Measurements from ENCODE around the gene ARPC2. TPM values are rescaled to one million over a fixed set of nuclear protein-coding genes. Genes with fewer than 3 reads are reported as not detected.

The ARPC2 gene
- total RNA-seq, 2 experiments from 2014 or later, result 448 to 452 TPM

DNA sequence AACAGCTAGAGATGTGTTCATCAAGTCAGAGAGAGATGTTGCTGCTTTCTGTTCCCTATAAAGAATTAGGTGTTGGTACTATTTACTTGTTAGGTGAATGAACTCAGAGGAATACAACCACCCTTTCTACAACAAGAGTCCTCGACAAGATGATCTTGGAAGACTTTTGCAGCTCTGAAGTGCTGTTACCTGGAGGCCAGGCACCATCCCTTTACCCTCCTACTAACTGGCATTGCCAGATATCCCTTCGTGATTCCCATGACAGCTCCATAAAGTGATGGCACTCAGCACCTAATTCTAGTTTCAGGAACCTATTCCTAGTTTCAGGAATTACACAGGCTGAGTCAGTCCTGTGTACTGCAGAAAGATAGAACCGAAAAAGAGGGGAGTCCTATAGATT, 9.9 kb downstream of the ARPC2 start:
- Mint-ChIP-seq H3K4me1 (ENCODE audit: low read depth) (peaks cover 86% of the 10 kb centered on the region), H3K9me3 (no peaks in the 10 kb centered on the region), H3K27me3 (no peaks in the 10 kb centered on the region), H3K4me3 (peak overlapping the region; percentile 16), H3K27ac (peak overlapping the region; percentile 96), H3K36me3 (ENCODE audit: low read depth) (peaks cover 92% of the 10 kb centered on the region)
- Histone ChIP-seq H3K27me3 (ENCODE audit: control insufficient read depth in 1 of 2, insufficient read depth in 2 of 2, low read length in 2 of 2) (no peaks in the 10 kb centered on the region), H3K4me1 (ENCODE audit: insufficient read depth, low read length) (peaks cover 88% of the 10 kb centered on the region), H3K4me3 (ENCODE audit: low read length) (no peak overlapping the region), H3K9me3 (ENCODE audit: control insufficient read depth in 1 of 2, insufficient read depth in 1 of 2, low read length in 2 of 2) (no peaks in the 10 kb centered on the region), H3K27ac (ENCODE audit: low read depth in 1 of 2, low read length in 2 of 2) (no peak overlapping the region), H3K36me3 (ENCODE audit: insufficient read depth, low read length) (peaks cover 82% of the 10 kb centered on the region)
- DNase-seq (no peak), ATAC-seq (ENCODE audit: poor library complexity) (no peak)
- ChIA-PET POLR2A (interaction anchor here (0.6 to 7.8 kb wide), 5 partner anchors 9 to 57 kb away, joined by 3 to 64 read pairs (median 5); partner anchors contain the start of genes AAMP, ARPC2, GPBAR1 and PNKD), CTCF (no interaction called here)
- intact Hi-C loops (cut with DNase I, micrococcal nuclease), result loop anchor here in 1 of 2 experiments (5.0 kb wide), 1 partner anchor 40 kb away; no protein-coding TSS in a partner anchor
- TF ChIP-seq, protein P1, sequence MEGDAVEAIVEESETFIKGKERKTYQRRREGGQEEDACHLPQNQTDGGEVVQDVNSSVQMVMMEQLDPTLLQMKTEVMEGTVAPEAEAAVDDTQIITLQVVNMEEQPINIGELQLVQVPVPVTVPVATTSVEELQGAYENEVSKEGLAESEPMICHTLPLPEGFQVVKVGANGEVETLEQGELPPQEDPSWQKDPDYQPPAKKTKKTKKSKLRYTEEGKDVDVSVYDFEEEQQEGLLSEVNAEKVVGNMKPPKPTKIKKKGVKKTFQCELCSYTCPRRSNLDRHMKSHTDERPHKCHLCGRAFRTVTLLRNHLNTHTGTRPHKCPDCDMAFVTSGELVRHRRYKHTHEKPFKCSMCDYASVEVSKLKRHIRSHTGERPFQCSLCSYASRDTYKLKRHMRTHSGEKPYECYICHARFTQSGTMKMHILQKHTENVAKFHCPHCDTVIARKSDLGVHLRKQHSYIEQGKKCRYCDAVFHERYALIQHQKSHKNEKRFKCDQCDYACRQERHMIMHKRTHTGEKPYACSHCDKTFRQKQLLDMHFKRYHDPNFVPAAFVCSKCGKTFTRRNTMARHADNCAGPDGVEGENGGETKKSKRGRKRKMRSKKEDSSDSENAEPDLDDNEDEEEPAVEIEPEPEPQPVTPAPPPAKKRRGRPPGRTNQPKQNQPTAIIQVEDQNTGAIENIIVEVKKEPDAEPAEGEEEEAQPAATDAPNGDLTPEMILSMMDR (IDR thresholded peaks at IDR 0.05), result no peak

DNA sequence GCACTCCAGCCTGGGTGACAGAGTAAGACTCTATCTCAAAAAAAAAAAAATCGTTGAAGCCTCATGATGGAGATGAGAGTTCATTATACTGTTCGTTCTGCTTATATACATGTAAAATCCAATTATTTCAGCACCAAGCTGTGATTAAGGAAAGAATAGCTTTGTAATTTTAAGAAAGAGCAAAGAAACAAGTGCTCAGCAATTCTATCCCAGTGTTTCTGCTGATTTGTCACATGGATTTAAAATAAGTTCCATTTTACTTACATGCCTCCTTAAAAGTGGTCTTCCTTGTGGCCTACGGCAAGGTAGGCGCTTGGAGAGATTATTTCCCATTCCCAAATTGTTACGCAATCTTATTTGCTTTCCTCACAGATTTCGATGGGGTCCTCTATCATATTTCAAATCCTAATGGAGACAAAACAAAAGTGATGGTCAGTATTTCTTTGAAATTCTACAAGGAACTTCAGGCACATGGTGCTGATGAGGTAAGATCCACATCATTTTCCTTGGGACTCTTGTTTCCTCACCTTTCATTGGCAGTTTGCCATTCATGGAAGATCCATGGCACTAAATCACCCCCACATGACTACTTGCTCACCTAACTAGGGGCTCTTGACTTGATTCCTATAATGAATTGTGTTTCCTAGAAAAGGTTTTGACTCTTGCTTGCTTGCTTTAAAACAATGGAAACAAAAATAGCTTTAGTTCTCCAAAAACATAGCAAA, 11.5 kb downstream of the ARPC2 start:
- ChIA-PET POLR2A (interaction anchor here (0.6 to 7.8 kb wide), 8 partner anchors 10 to 46 kb away, joined by 3 to 64 read pairs (median 4); partner anchors contain the start of genes AAMP, ARPC2 and PNKD), CTCF (interaction anchor here (1.1 to 1.6 kb wide), 4 partner anchors 29 to 482 kb away, joined by 3 to 8 read pairs (median 3); partner anchors contain the start of genes AAMP, PNKD and TMBIM1)
- H3K27me3 ChIP-seq (ENCODE audit: control insufficient read depth in 1 of 2, insufficient read depth in 2 of 2, low read length in 2 of 2), result no peaks in the 10 kb centered on the region
- H3K4me1 Mint-ChIP-seq (ENCODE audit: low read depth), result peaks cover 78% of the 10 kb centered on the region
- H3K9me3 ChIP-seq (ENCODE audit: control insufficient read depth in 1 of 2, insufficient read depth in 1 of 2, low read length in 2 of 2), result no peaks in the 10 kb centered on the region
- peak overlapping the region; percentile 71 for H3K4me3 Mint-ChIP-seq
- intact Hi-C loops (cut with DNase I, micrococcal nuclease), result loop anchor here in 1 of 2 experiments (1.0 to 5.0 kb wide), 2 partner anchors 10 to 41 kb away; no protein-coding TSS in a partner anchor
- peaks cover 92% of the 10 kb centered on the region for H3K36me3 Mint-ChIP-seq (ENCODE audit: low read depth)
- peak overlapping the region; percentile 91 for H3K27ac Mint-ChIP-seq
- DNase-seq, result no peak
- no peak for ATAC-seq (ENCODE audit: poor library complexity)
- peak overlapping the region in 1 of 2 donors; percentile 60 for H3K27ac ChIP-seq (ENCODE audit: low read depth in 1 of 2, low read length in 2 of 2)
- no peaks in the 10 kb centered on the region for H3K27me3 Mint-ChIP-seq
- TF ChIP-seq, protein P1 (IDR thresholded peaks at IDR 0.05), result no peak
- H3K36me3 ChIP-seq (ENCODE audit: insufficient read depth, low read length), result peaks cover 82% of the 10 kb centered on the region
- H3K4me1 ChIP-seq (ENCODE audit: insufficient read depth, low read length), result peaks cover 77% of the 10 kb centered on the region
- no peak overlapping the region for H3K4me3 ChIP-seq (ENCODE audit: low read length)
- H3K9me3 Mint-ChIP-seq, result no peaks in the 10 kb centered on the region

DNA sequence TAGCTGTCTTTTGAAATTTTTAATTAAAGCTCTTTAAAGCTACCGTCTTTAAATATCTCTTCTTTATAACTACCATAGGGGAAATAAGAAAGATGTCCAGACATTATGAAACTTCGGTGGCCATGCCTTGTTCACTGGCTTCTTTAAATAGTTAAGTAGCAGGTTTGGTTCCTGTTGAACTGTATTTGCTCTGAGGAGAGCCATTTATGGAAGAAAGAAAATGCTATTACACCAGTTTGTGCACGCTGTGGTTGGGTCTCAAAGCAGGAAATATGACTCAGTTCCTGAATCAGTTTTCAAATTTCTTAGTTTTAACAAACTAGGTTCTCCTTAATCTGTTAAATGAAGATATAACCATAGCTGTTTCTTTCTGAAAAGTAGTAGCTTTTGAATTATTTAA, 12.2 kb downstream of the ARPC2 start:
- no peaks in the 10 kb centered on the region for H3K9me3 ChIP-seq (ENCODE audit: control insufficient read depth in 1 of 2, insufficient read depth in 1 of 2, low read length in 2 of 2)
- H3K4me1 Mint-ChIP-seq (ENCODE audit: low read depth), result peaks cover 78% of the 10 kb centered on the region
- peaks cover 92% of the 10 kb centered on the region for H3K36me3 Mint-ChIP-seq (ENCODE audit: low read depth)
- intact Hi-C loops (cut with DNase I, micrococcal nuclease), result loop anchor here in 1 of 2 experiments (1.0 to 5.0 kb wide), 2 partner anchors 11 to 42 kb away; no protein-coding TSS in a partner anchor
- H3K36me3 ChIP-seq (ENCODE audit: insufficient read depth, low read length), result peaks cover 82% of the 10 kb centered on the region
- H3K27ac Mint-ChIP-seq, result peak overlapping the region; percentile 91
- H3K27me3 ChIP-seq (ENCODE audit: control insufficient read depth in 1 of 2, insufficient read depth in 2 of 2, low read length in 2 of 2), result no peaks in the 10 kb centered on the region
- H3K27me3 Mint-ChIP-seq, result no peaks in the 10 kb centered on the region
- TF ChIP-seq, protein P1 (IDR thresholded peaks at IDR 0.05), result no peak
- peak in 10 of 14 experiments; percentile 13 to 85 (median 36) for DNase-seq
- H3K9me3 Mint-ChIP-seq, result no peaks in the 10 kb centered on the region
- peak overlapping the region; percentile 51 to 60 for H3K27ac ChIP-seq (ENCODE audit: low read depth in 1 of 2, low read length in 2 of 2)
- POLR2A ChIA-PET, result interaction anchor here (0.6 to 7.8 kb wide), 11 partner anchors 9 to 62 kb away, joined by 3 to 64 read pairs (median 3); partner anchors contain the start of genes ARPC2 and CXCR1
- CTCF ChIA-PET, result interaction anchor here (0.7 to 1.8 kb wide), 6 partner anchors 9 to 482 kb away, joined by 3 to 8 read pairs (median 4); partner anchors contain the start of genes AAMP, PNKD and TMBIM1
- peak overlapping the region; percentile 71 for H3K4me3 Mint-ChIP-seq
- peaks cover 70% of the 10 kb centered on the region for H3K4me1 ChIP-seq (ENCODE audit: insufficient read depth, low read length)
- no peak overlapping the region for H3K4me3 ChIP-seq (ENCODE audit: low read length)
- ATAC-seq (ENCODE audit: poor library complexity), result peak; percentile 82

Data from CD4-positive, alpha-beta T cell (primary cell).